Panc1 (cell line): ENCODE data around the gene CST4. TPM values are rescaled to one million over a fixed set of nuclear protein-coding genes. Genes with fewer than 3 reads are reported as not detected.
"Not testable (repeated sequence)": the region's sequence is repeated elsewhere in the genome, so short reads cannot be mapped to it uniquely, and the experiment has no call there.

Experiments used
- ATAC-seq: fragments of 200-7000 bp; cut with Tn5 transposase; 2 replicates; pipeline ENCODE4 v1.9.1; 2020; ENCODE audit warnings: mild to moderate bottlenecking, moderate library complexity
- BruUV-seq: library from RNA; stranded (reverse); fragments of 400-500 nt; replicated peaks from 2 replicates; lab custom pipeline; 2021; lab: Mats Ljungman, UMichigan
- CTCF ChIA-PET: fragments of 300-600 bp; sonication (Branson Sonifier 250); formaldehyde crosslinking; loops from one replicate; lab custom pipeline; 2022; ENCODE audit warnings: antibody characterized with exemption; lab: Charles Lee
- POLR2A ChIA-PET: fragments of 300-600 bp; sonication (Branson Sonifier 250); formaldehyde crosslinking; loops from one replicate; lab custom pipeline; 2022; ENCODE audit warnings: antibody characterized with exemption; lab: Charles Lee
- DNase-seq: peaks from one replicate; pipeline ENCODE4 v3.0.0-alpha.2; 2010; ENCODE audit warnings: low read depth, low spot score
- H3K27ac ChIP-seq: 2 replicates; pipeline ENCODE4 v1.5.1; 2011; ENCODE audit warnings: mild to moderate bottlenecking, low read length, inconsistent platforms
- H3K27me3 ChIP-seq: fragments of 200-500 bp; sonication (Bioruptor generic); 2 replicates; pipeline ENCODE4 v1.6.0; 2014; ENCODE audit warnings: low read length, inconsistent platforms; ENCODE audit not compliant: control insufficient read depth, insufficient read depth
- H3K36me3 ChIP-seq: fragments of 200-500 bp; sonication (Bioruptor generic); 2 replicates; pipeline ENCODE4 v1.5.1; 2014; ENCODE audit warnings: inconsistent platforms, mild to moderate bottlenecking, low read length, moderate library complexity; ENCODE audit not compliant: control insufficient read depth, insufficient read depth
- H3K4me1 ChIP-seq: 2 replicates; pipeline ENCODE4 v1.5.1; 2011; ENCODE audit warnings: inconsistent platforms, mild to moderate bottlenecking, low read length, moderate library complexity; ENCODE audit not compliant: control insufficient read depth, insufficient read depth
- H3K4me3 ChIP-seq, 2 experiments: 2 replicates each; pipeline ENCODE4 v1.5.1; 2011 to 2012; ENCODE audit warnings: low read depth in 2 of 2, low read length in 2 of 2, mild to moderate bottlenecking in 2 of 2, inconsistent platforms in 1 of 2, moderate library complexity in 1 of 2
- H3K9me3 ChIP-seq: fragments of 200-500 bp; sonication (Bioruptor generic); 2 replicates; pipeline ENCODE4 v1.5.1; 2014; ENCODE audit warnings: low read depth, mild to moderate bottlenecking, inconsistent platforms, low read length, moderate library complexity; ENCODE audit not compliant: control insufficient read depth, insufficient read depth
- CTCF ChIP-seq: fragments of 450-650 bp; IDR thresholded peaks from 2 replicates; pipeline ENCODE4 v1.5.1; 2017; ENCODE audit warnings: mild to moderate bottlenecking
- POLR2AphosphoS5 ChIP-seq: IDR thresholded peaks from 2 replicates; pipeline ENCODE4 v1.6.1; 2012; ENCODE audit warnings: mild to moderate bottlenecking, low read depth, low read length, moderate library complexity
- REST ChIP-seq, 2 experiments: IDR thresholded peaks; 2 replicates each; pipeline ENCODE4 v1.6.1; 2011 to 2012; ENCODE audit warnings: low read depth in 2 of 2, control low read depth in 1 of 2, low read length in 1 of 2, mild to moderate bottlenecking in 1 of 2, moderate library complexity in 1 of 2; ENCODE audit not compliant: insufficient read depth in 1 of 2
- SIN3A ChIP-seq: IDR thresholded peaks from 2 replicates; pipeline ENCODE4 v1.6.1; 2012; ENCODE audit warnings: low read depth, mild to moderate bottlenecking, low read length, moderate library complexity, borderline replicate concordance; ENCODE audit not compliant: insufficient read depth
- TCF7L2 ChIP-seq: IDR thresholded peaks from 2 replicates; pipeline ENCODE4 v1.6.1; 2011; ENCODE audit warnings: mild to moderate bottlenecking, low read depth, low read length, inconsistent platforms
- in situ Hi-C: cut with HindIII; loops from 2 replicates; pipeline ENCODE4 v1.10.0; 2016; ENCODE audit warnings: low sequenced_read_pairs, low pct_unique_long_range_greater_than_20kb
- intact Hi-C: fragments of 100-400 bp; cut with micrococcal nuclease; formaldehyde crosslinking; loops from one replicate; pipeline ENCODE4 v1.10.0; 2022; ENCODE audit not compliant: unreplicated experiment
- total RNA-seq: library from RNA; stranded (reverse); gene quantifications from one replicate; pipeline ENCODE4 v1.2.1, GENCODE V29; 2021; ENCODE audit not compliant: unreplicated experiment

CST4 gene
- total RNA-seq, 1 experiment from 2014 or later: not detected

DNA sequence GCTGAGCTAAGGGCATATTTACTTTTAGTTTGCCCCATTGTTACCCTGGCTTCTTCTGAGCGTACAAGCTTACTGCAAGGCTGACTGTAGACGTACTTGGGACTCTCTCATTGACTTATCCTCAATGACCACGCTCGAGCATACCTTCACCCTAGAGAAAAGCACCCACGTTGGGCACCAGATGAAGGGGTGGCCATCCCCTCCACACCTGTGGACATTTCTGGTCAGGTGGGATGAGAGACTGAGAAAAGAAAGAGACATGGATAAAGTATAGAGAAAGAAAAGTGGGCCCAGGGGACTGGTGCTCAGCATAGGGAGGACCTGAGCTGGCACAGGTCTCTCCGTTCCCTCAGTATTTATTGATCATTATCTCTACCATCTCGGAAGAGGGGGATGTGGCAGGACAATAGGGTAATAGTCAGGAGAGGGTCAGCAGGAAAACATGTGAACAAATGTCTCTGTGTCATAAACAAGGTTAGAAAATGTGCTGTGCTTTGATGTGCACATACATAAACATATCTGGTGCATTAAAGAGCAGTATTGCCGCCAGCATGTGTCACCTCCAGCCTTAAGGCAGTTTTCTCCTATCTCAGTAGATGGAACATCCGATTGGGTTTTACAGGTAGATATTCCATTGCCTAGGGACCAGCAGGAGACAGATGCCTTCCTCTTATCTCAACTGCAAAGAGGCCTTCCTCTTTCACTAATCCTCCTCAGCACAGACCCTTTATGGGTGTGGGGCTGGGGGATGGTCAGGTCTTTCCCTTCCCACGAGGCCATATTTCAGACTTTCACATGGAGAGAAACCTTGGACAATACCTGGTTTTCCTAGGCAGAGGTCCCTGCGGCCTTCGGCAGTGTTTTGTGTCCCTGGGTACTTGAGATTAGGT lies 5.6 kb upstream of the CST4 start:
- H3K27ac ChIP-seq, H3K4me3 ChIP-seq, DNase-seq, ATAC-seq, H3K9me3 ChIP-seq, in situ Hi-C loops, BruUV-seq, H3K36me3 ChIP-seq, intact Hi-C loops, H3K27me3 ChIP-seq, POLR2A ChIA-PET, CTCF ChIA-PET, H3K4me1 ChIP-seq: not testable (repeated sequence)

- H3K36me3 ChIP-seq, intact Hi-C loops, H3K27me3 ChIP-seq, DNase-seq, H3K4me3 ChIP-seq, H3K4me1 ChIP-seq, CTCF ChIA-PET, in situ Hi-C loops, BruUV-seq, POLR2A ChIA-PET, H3K27ac ChIP-seq, H3K9me3 ChIP-seq: not testable (repeated sequence)
- peak; percentile 51; the same call in 1 of the 2 replicates for ATAC-seq
Observed at GRCh38 chr20:23692725-23693619, 4.1 kb upstream of the CST4 start.

GRCh38 chr20:23691675-23692074 lies 2.8 kb upstream of the CST4 start:
- no TSS peak for BruUV-seq
- H3K27ac ChIP-seq: no peak overlapping the region
- H3K9me3 ChIP-seq: no peaks in the 10 kb centered on the region
- TF ChIP-seq TCF7L2 (no peak), REST (IDR thresholded peaks at IDR 0.05; ENCODE audit: insufficient read depth in 1 of 2, low read depth in 2 of 2, low read length in 1 of 2) (no peak), CTCF (no peak), POLR2AphosphoS5 (no peak), SIN3A (no peak)
- no peaks in the 10 kb centered on the region for H3K4me1 ChIP-seq
- CTCF ChIA-PET: interaction anchor here (0.7 kb wide), 2 partner anchors 23 to 98 kb away, joined by 3 to 9 read pairs; no protein-coding TSS in a partner anchor
- no peak for ATAC-seq
- no peak for DNase-seq
- POLR2A ChIA-PET: no interaction called here
- 0 out of 2 replicates have a peak, but pooled peaks cover 2% of the 10 kb centered on the region for H3K27me3 ChIP-seq
- H3K36me3 ChIP-seq: no peaks in the 10 kb centered on the region
- H3K4me3 ChIP-seq: no peak overlapping the region
- in situ Hi-C loops (no loop called here), intact Hi-C loops (no loop called here)
